SJCRH30 (cell line): ENCODE results near the gene OR10J1. TPM values are rescaled to one million over a fixed set of nuclear protein-coding genes. Genes with fewer than 3 reads are reported as not detected.
"Not testable (repeated sequence)": the region's sequence is repeated elsewhere in the genome, so short reads cannot be mapped to it uniquely, and the experiment has no call there.

Experiments
- DNase-seq, 2 experiments: peaks; one replicate each; pipeline ENCODE4 v3.0.0-alpha.2; 2015 to 2020
- H3K27ac ChIP-seq: fragments of 250-450 bp; sonication (Bioruptor Pico); 2 replicates; pipeline ENCODE4 v1.5.1; 2020; ENCODE audit warnings: mild to moderate bottlenecking, moderate library complexity
- H3K27me3 ChIP-seq: fragments of 250-450 bp; sonication (Bioruptor Pico); 2 replicates; pipeline ENCODE4 v1.5.1; 2020; ENCODE audit warnings: mild to moderate bottlenecking, moderate library complexity
- H3K36me3 ChIP-seq: fragments of 250-450 bp; sonication (Bioruptor Pico); 2 replicates; pipeline ENCODE4 v1.5.1; 2020; ENCODE audit warnings: mild to moderate bottlenecking, moderate library complexity
- H3K4me1 ChIP-seq: fragments of 250-450 bp; sonication (Bioruptor Pico); 2 replicates; pipeline ENCODE4 v1.5.1; 2020; ENCODE audit warnings: mild to moderate bottlenecking, moderate library complexity
- H3K4me3 ChIP-seq: fragments of 250-450 bp; sonication (Bioruptor Pico); 2 replicates; pipeline ENCODE4 v1.5.1; 2020; ENCODE audit warnings: mild to moderate bottlenecking, moderate library complexity
- H3K9me3 ChIP-seq: fragments of 250-450 bp; sonication (Bioruptor Pico); replicated peaks from 2 replicates; pipeline ENCODE4 v1.5.1; 2020; ENCODE audit warnings: mild to moderate bottlenecking, moderate library complexity
- total RNA-seq: library from RNA; depleted of rRNA; stranded (reverse); fragments of >200 nt; shearing (Covaris generic); gene quantifications from 2 replicates; pipeline ENCODE4 v1.2.3, GENCODE V29; 2014; rRNA removed

OR10J1 gene, protein sequence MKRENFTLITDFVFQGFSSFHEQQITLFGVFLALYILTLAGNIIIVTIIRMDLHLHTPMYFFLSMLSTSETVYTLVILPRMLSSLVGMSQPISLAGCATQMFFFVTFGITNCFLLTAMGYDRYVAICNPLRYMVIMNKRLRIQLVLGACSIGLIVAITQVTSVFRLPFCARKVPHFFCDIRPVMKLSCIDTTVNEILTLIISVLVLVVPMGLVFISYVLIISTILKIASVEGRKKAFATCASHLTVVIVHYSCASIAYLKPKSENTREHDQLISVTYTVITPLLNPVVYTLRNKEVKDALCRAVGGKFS
- total RNA-seq, result not detected in 2 replicates

DNA sequence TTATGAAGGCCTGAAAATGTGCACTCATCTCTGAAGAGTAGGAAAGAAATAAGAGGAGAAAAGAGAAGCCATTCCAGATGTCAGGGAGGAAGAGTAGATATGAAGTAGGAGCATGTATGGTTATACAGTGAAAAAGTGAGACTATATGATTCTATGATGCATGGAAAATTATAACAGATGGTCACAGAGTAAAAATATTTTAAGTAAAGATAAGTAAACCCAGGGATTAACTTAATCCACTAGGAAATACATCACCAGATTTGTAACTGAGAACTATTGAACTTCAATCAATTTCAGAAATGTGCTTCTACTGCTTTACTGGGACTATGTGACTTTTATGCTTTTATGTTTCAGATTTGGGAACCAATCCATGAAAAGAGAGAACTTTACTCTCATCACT lies at the start of gene OR10J1:
OR10J1 (plus strand) TSS at position 301 of the 400 bp plus-strand sequence; CDS start at position 371, 70 bp downstream.
- no peak within 1 kb of the TSS for H3K4me3 ChIP-seq
- H3K27ac ChIP-seq, result no peak within 1 kb of the TSS
- H3K4me1 ChIP-seq, result no peaks in the 10 kb centered on the region
- no peaks in the 10 kb centered on the region for H3K27me3 ChIP-seq
- no peak for DNase-seq
- no peaks in the 10 kb centered on the region for H3K9me3 ChIP-seq
- no peaks in the 10 kb centered on the region for H3K36me3 ChIP-seq

DNA sequence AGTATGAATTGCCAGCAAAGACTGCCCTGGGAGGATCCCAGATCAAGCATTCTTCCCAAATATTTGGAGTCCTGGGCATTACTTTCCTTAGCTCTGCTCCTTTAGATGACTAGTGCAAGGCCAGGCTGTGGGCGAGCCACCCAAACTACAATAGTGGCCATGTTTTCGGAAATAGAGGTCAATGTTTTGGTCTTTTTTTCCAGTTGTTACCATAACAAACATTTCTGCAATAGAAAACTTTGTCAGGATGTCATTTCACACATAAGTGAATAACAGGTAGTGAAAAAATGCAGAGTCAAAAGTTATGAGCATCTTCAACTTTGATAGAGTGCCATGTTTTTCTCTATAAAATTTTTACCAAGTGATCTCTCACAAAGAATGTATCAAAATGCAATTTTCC lies 32.7 kb upstream of the OR10J1 start:
- Histone ChIP-seq H3K27ac (no peak overlapping the region), H3K4me1 (no peaks in the 10 kb centered on the region), H3K4me3 (no peak overlapping the region), H3K9me3 (no peaks in the 10 kb centered on the region), H3K36me3 (no peaks in the 10 kb centered on the region), H3K27me3 (0 out of 2 replicates have a peak, but pooled peaks cover 3% of the 10 kb centered on the region)
- no peak for DNase-seq

- DNase-seq, result no peak
- Histone ChIP-seq H3K4me1 (no peaks in the 10 kb centered on the region), H3K4me3 (no peak overlapping the region), H3K27ac (no peak overlapping the region), H3K9me3 (no peaks in the 10 kb centered on the region), H3K36me3 (no peaks in the 10 kb centered on the region), H3K27me3 (0 out of 2 replicates have a peak, but pooled peaks cover 3% of the 10 kb centered on the region)
Measured at GRCh38 chr1:159408862-159409400, 30.6 kb upstream of the OR10J1 start.

GRCh38 chr1:159421821-159422220 lies 17.7 kb upstream of the OR10J1 start:
- peak in 1 of 2 experiments; percentile 2 for DNase-seq
- no peaks in the 10 kb centered on the region for H3K4me1 ChIP-seq
- no peak overlapping the region for H3K27ac ChIP-seq
- no peak overlapping the region for H3K4me3 ChIP-seq
- no peaks in the 10 kb centered on the region for H3K9me3 ChIP-seq
- H3K27me3 ChIP-seq, result no peaks in the 10 kb centered on the region
- no peaks in the 10 kb centered on the region for H3K36me3 ChIP-seq

DNA sequence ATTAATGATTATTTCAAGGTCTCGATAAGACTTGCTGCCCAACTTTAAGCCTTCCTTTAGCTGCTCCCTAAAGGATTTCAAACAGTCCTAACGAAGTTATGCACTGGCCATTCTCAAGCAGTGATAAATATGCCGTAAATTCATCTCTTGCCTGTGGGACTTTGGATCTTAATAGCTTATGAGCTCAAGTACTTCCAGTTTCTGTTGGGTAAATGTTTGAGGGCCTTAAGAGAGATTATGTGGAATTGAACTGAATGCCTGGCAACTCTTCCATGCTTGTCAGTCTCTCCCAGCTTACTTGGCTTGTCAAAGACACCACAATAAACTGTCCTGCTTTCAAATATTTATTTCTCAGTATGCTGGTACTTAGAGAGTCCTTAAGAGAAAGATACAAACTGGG lies 11.0 kb upstream of the OR10J1 start:
- no peak for DNase-seq
- Histone ChIP-seq H3K27ac (no peak overlapping the region), H3K4me1 (no peaks in the 10 kb centered on the region), H3K36me3 (no peaks in the 10 kb centered on the region), H3K27me3 (no peaks in the 10 kb centered on the region), H3K4me3 (no peak overlapping the region), H3K9me3 (no peaks in the 10 kb centered on the region)

DNA sequence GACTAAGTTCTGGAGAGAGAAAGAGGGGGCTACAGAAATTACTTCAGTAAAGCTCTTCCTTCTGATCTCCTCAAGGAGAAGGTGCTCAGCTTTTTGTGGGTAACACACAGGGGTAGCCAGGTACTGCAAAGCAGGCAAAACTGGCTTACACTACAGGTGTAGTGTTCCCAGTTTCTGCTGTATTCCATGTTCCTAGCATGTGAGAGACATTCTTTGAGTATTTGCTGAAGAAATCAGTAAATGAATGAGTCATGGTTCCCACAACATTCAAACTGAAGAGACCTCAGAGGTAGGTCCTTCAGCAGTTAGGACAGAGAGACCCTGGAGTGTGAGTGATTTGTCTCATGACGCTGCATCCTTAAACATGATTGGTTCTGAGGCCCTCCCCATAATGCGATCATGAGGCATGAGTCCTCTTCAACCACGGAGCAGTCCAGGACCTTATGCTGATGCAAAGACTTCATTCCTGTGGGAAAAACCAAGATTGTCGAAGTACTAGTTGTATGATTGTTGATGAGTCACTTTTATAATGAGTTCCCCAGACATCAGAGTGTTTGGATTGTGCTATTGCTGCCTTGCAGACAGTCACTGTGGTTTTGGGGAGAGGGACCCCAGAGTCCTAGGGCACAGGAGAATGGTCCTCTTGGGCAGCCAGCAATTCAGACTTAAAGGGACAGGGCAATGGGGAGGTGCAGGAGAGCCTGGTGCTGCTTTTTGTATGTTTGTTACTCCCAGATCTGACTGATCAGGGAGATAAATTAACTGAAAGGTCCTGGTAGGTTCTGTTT lies 10.3 kb upstream of the OR10J1 start:
- no peak overlapping the region for H3K4me3 ChIP-seq
- H3K27ac ChIP-seq, result no peak overlapping the region
- DNase-seq, result no peak
- H3K4me1 ChIP-seq, result no peaks in the 10 kb centered on the region
- no peaks in the 10 kb centered on the region for H3K27me3 ChIP-seq
- H3K9me3 ChIP-seq, result no peaks in the 10 kb centered on the region
- H3K36me3 ChIP-seq, result no peaks in the 10 kb centered on the region

GRCh38 chr1:159430985-159431384 lies 8.5 kb upstream of the OR10J1 start:
- H3K27me3 ChIP-seq, result no peaks in the 10 kb centered on the region
- no peaks in the 10 kb centered on the region for H3K9me3 ChIP-seq
- H3K4me3 ChIP-seq, result no peak overlapping the region
- no peaks in the 10 kb centered on the region for H3K36me3 ChIP-seq
- no peak for DNase-seq
- no peaks in the 10 kb centered on the region for H3K4me1 ChIP-seq
- no peak overlapping the region for H3K27ac ChIP-seq

DNA sequence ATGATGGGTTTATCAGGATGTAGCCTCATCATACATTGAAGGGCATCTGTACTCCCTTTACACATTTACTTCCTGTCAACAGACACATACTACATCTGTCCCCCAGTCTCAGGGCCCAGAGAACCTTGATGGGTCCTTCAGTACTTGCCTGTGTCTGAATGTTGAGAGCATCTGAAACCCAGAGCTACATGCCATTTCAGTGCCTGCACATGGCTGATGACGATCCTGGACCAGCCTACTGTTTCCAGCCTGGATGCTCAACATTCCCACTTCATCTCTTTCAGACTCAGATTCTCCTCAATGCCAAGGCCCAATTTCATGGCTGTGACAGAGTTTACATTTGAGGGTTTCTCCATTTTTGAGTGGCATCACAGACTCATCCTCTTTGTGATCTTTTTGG lies 7.6 kb upstream of the OR10J1 start, which contains the start of gene OR10J4:
OR10J4 (plus strand) TSS at position 301 of the 400 bp plus-strand sequence.
- no peaks in the 10 kb centered on the region for H3K27me3 ChIP-seq
- no peaks in the 10 kb centered on the region for H3K36me3 ChIP-seq
- no peak for DNase-seq
- no peak within 1 kb of the TSS for H3K4me3 ChIP-seq
- no peaks in the 10 kb centered on the region for H3K9me3 ChIP-seq
- H3K4me1 ChIP-seq, result no peaks in the 10 kb centered on the region
- no peak within 1 kb of the TSS for H3K27ac ChIP-seq

GRCh38 chr1:159436469-159436868 lies 3.1 kb upstream of the OR10J1 start:
- Histone ChIP-seq H3K4me3 (no peak overlapping the region), H3K27me3 (no peaks in the 10 kb centered on the region)

DNA sequence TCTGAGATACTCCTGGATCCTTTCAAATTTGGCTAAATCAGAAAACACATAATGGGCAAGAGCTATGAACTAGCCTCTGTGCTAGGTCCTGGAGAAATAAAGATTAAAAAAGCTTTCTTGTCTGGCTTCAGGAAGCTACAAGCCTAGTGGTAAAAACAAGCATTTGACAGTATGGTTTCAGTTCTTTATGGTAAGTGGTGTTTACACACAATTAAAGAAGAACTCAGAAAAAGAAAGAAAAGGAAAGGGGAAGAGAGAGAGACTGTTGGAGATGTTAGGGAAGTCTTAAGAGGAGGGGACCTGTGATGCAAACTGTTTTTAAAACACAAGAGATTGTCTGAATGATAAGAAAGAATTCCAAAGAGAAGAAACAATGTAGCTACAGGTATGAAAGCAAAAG lies 1.8 kb downstream of the OR10J1 start:
- H3K27me3 ChIP-seq, result no peaks in the 10 kb centered on the region
- no peak for DNase-seq
- H3K4me3 ChIP-seq, result no peak overlapping the region
- H3K27ac ChIP-seq, result no peak overlapping the region
- H3K9me3 ChIP-seq, result no peaks in the 10 kb centered on the region
- no peaks in the 10 kb centered on the region for H3K36me3 ChIP-seq
- no peaks in the 10 kb centered on the region for H3K4me1 ChIP-seq

More at GRCh38 chr1:159436469-159436868, 3.1 kb upstream of the OR10J1 start:
- DNase-seq, result no peak
- Histone ChIP-seq H3K36me3 (no peaks in the 10 kb centered on the region), H3K4me1 (no peaks in the 10 kb centered on the region), H3K27ac (no peak overlapping the region), H3K9me3 (no peaks in the 10 kb centered on the region)

DNA sequence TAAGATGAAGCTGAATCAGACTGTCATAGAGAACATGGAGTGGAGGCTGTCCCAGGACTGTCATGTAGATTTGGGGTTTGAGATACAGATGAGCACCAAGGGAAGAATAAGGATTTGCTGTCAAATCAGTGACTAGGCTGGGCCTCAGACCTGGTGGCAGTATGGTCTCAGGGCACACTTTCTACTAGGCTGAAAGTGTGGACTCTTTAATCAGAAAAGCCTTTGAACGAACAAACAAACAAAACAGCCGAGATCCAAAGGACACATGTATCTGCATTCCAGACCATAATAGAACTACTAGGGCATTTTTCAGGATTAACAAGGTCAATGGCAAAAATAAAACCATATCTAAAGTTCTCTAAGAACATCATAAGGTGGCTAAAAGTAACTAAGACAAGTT lies 2.9 kb downstream of the OR10J1 start:
- Histone ChIP-seq H3K36me3 (no peaks in the 10 kb centered on the region), H3K4me3 (no peak overlapping the region), H3K4me1 (no peaks in the 10 kb centered on the region), H3K27me3 (no peaks in the 10 kb centered on the region), H3K27ac (no peak overlapping the region), H3K9me3 (no peaks in the 10 kb centered on the region)
- no peak for DNase-seq

GRCh38 chr1:159443066-159443750 lies 3.7 kb downstream of the OR10J1 start:
- H3K4me3 ChIP-seq, result no peak overlapping the region
- H3K9me3 ChIP-seq, result no peaks in the 10 kb centered on the region
- DNase-seq, result no peak
- H3K27me3 ChIP-seq, result no peaks in the 10 kb centered on the region
- H3K4me1 ChIP-seq, result no peaks in the 10 kb centered on the region
- no peaks in the 10 kb centered on the region for H3K36me3 ChIP-seq
- no peak overlapping the region for H3K27ac ChIP-seq

GRCh38 chr1:159444511-159444910 lies 5.0 kb downstream of the OR10J1 start:
- Histone ChIP-seq H3K4me1 (no peaks in the 10 kb centered on the region), H3K27me3 (no peaks in the 10 kb centered on the region), H3K36me3 (no peaks in the 10 kb centered on the region), H3K4me3 (no peak overlapping the region), H3K27ac (no peak overlapping the region), H3K9me3 (no peaks in the 10 kb centered on the region)
- DNase-seq, result no peak

DNA sequence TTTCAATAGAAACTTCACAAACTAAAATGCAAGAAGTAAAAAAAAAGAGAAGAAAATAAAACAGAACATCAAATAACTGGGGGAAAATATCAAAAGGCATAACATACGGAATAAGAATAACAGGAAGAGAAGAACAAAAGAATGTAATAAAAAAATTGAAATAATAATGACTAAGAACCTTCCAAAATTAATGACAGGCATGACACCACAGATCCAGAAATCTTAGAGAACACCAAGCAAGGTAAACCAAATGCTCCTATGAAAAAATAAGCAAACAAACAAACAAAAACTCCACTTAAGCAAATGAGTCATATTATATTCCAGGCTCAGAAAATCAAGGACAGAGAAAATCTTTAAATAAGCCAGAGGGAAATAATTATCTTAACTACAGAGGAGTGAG lies 8.7 kb downstream of the OR10J1 start:
- Histone ChIP-seq H3K4me1 (no peaks in the 10 kb centered on the region), H3K36me3 (no peaks in the 10 kb centered on the region), H3K27me3 (no peaks in the 10 kb centered on the region), H3K9me3 (no peaks in the 10 kb centered on the region), H3K27ac (no peak overlapping the region), H3K4me3 (no peak overlapping the region)
- DNase-seq, result no peak

DNA sequence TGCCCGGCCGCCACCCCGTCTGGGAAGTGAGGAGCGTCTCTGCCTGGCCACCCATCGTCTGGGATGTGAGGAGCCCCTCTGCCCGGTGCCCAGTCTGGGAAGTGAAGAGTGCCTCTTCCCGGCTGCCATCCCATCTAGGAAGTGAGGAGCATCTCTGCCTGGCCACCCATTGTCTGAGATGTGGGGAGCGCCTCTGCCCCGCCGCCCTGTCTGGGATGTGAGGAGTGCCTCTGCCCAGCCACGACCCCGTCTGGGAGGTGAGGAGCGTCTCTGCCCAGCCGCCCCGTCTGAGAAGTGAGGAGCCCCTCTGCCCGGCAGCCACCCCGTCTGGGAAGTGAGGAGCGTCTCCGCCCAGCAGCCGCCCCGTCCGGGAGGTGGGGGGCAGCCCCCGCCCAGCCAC lies 10.1 kb downstream of the OR10J1 start:
- H3K9me3 ChIP-seq, DNase-seq: not testable (repeated sequence)

More for the DNA sequence above, 10.1 kb downstream of the OR10J1 start:
- H3K27me3 ChIP-seq, H3K4me3 ChIP-seq, H3K27ac ChIP-seq, H3K4me1 ChIP-seq, H3K36me3 ChIP-seq: not testable (repeated sequence)
